C4-2B (cell line): ENCODE measurements around the gene SCFD2.

ENCODE experiments used
- H3K27ac ChIP-seq: fragments of 450-650 bp; 2 replicates; pipeline ENCODE4 v1.5.1; 2017
- ZFX ChIP-seq: fragments of 450-650 bp; IDR thresholded peaks from 2 replicates; pipeline ENCODE4 v1.6.1; 2017
- TF ChIP-seq, protein P1 (sequence below): fragments of 450-650 bp; conservative IDR thresholded peaks from 2 replicates; pipeline ENCODE4 v1.5.1; 2017; ENCODE audit warnings: mild to moderate bottlenecking

The SCFD2 gene

DNA sequence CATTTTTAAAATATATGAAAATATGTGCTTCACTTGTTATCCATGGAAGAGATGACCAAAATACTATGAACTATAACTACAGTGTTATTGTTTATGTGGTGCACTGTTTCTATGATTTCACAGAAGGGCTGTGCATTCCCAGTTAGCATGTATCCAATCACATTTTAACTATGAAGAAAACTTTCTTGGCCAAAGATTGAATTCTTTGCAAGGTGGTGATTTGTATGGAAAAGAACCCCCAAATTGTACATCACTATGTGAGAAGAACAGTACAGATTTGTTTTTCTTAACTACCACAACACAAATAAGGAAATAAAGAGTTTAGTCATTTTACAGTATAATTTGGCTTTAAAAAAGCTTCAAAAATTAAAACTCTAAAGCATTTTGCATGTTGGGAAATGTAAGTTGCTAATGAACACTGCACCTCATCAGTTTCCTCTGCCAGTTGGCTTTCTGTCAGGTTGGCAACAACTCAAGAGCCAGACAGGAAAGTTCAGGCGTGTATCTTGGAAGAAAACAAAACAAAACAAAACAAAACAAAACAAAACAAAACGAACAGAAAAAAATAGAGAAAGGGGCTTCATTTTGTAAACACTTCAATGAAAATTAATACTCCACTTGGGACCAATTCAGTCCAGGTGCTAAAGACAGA is 237.0 kb downstream of the SCFD2 start:
- no peak overlapping the region for H3K27ac ChIP-seq
- TF ChIP-seq ZFX, result no peak
- TF ChIP-seq, protein P1, sequence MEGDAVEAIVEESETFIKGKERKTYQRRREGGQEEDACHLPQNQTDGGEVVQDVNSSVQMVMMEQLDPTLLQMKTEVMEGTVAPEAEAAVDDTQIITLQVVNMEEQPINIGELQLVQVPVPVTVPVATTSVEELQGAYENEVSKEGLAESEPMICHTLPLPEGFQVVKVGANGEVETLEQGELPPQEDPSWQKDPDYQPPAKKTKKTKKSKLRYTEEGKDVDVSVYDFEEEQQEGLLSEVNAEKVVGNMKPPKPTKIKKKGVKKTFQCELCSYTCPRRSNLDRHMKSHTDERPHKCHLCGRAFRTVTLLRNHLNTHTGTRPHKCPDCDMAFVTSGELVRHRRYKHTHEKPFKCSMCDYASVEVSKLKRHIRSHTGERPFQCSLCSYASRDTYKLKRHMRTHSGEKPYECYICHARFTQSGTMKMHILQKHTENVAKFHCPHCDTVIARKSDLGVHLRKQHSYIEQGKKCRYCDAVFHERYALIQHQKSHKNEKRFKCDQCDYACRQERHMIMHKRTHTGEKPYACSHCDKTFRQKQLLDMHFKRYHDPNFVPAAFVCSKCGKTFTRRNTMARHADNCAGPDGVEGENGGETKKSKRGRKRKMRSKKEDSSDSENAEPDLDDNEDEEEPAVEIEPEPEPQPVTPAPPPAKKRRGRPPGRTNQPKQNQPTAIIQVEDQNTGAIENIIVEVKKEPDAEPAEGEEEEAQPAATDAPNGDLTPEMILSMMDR, result no peak

DNA sequence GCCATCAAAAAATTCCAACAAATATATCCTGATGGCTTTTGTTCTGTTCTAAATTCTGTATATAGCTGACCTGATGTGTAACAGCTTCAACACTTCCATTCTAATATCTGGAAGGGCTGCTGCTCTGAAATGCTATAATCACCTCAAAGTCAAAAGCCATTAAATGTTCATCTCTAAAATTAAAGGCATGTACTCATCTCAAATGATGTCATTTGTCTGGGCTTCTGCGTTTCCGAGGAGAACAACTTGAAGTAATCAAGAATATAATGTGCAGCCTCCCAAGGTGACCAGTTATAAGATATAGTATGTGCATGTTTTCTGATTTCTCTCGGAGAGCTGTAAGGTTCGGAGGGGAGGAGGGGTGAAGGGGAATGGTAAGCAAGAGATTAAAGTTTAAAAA is 237.6 kb downstream of the SCFD2 start:
- H3K27ac ChIP-seq, result no peak overlapping the region
- TF ChIP-seq ZFX, result no peak

DNA sequence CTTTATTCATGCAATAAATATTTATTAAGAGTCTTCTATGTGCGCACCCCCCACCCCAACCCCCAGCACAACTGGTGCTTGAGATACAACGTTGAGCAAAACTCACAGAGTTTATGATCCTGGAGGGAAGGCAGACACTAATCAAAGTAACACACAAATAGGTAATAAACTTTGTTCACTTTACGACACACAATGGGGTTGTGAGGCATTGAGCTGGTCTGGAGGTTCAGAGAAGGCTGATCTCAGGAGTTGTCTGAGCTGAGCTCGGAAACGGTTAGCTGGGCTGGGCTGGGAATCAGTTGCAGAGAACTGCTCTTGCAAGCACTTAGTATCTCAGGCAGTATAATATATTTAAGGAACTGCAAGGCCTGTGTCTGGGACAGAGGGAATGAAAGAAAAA is 238.5 kb downstream of the SCFD2 start:
- no peak overlapping the region for H3K27ac ChIP-seq
- no peak for TF ChIP-seq ZFX
- TF ChIP-seq, protein P1, result no peak

DNA sequence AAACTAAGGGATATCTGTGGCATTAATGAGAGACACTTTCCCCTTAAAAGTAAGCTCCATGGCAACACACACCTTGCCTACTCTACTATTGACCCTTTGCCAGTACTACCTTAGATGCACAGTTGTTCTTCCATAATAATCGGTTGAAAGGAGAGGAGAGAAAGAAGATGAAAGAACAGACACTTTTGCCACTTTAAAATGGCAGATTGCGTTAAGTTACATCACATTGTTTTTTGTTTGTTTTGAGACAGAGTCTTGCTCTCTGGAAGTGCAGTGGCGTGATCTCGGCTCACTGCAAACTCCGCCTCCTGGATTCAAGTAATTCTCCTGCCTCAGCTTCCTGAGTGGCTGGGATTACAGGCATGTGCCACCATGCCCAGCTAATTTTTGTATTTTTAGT is 239.8 kb downstream of the SCFD2 start:
- H3K27ac ChIP-seq, result no peak overlapping the region
- TF ChIP-seq, protein P1, result no peak
- no peak for TF ChIP-seq ZFX

DNA sequence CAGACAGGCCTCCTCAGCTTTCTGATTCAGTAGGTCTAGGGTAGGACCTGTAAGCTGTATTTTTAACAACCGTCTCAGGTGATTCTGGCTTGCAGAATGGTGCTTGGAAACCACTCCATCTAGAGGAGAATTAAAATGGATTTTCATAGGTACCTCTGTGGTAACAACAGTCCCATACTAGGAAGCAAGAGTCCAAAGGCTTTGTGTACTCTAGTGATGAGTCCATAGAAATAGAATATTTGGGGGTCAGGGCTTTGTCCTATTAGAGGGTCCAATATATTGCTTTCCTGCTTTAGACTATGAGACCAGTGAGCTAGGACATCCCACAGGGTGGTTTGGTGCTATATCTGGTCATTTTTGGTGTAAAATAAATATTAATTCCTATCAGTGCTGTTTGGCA is 242.0 kb downstream of the SCFD2 start:
- no peak overlapping the region for H3K27ac ChIP-seq
- TF ChIP-seq ZFX, result no peak
- TF ChIP-seq, protein P1, result no peak

DNA sequence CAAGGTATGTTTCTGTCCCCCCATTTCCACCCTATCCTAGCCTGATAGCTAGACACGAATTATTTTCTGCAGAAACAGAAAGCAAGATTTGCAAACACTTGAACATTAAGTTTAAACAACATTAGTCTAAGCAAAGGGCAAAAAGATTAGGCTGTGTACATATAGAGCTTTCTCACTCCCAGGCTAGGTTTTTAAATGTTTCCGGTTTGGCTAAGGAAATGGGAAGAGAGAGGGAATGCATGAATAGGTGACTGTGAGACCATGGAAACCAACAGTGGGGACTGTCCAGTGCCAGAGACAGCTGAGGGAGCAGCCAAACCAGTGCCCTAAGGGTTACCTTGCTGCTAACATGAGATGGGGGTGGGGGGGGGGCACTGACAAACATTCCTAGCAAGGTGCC is 242.7 kb downstream of the SCFD2 start:
- no peak overlapping the region for H3K27ac ChIP-seq
- no peak for TF ChIP-seq ZFX
- TF ChIP-seq, protein P1, result no peak

DNA sequence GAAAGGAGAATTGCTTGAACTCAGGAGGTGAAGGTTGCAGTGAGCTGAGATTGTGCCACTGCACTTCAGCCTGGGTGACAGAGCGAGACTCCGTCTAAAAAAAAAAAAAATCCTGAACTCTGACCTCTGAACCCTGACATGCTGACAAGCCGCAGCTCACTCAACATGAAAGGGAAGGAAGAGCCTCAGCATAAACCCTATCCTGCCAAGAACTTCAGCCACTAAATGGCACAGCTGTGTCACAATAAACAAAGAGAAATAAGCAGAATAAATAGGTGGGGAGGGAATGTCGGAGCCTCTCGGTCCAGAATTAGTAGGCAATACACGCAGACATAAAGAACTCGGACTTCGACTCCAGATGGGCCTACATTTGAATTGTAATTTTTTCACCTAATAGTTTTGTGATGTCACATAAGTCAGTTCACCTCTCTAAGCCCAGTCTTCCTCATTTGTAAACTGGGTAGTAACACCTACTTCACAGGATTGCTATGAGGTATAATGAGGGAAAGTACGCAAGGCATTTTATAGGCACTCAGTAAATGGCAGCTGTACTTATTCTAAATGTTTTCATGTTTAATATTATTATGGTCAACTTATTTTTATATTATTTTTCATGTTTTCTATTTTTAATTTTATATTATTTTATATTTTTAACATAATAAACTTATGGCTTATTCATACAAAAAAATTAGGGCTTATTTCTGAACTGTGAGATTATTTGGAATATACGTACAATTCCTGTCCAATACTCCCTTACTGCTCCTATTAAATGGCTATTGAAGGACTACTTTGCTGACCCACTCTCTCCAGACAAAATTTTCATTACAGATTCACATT is 243.4 kb downstream of the SCFD2 start:
- no peak overlapping the region for H3K27ac ChIP-seq
- no peak for TF ChIP-seq ZFX
- TF ChIP-seq, protein P1, result no peak
